HG03097 (cell line): ENCODE measurements around the gene RAB20.
"Not testable (repeated sequence)": the region's sequence is repeated elsewhere in the genome, so short reads cannot be mapped to it uniquely, and the experiment has no call there.

Source experiments
- ATAC-seq: cut with Tn5 transposase; IDR thresholded peaks from one replicate; pipeline ENCODE4 v1.9.1; 2021; ENCODE audit not compliant: unreplicated experiment, low FRiP score

Gene RAB20

GRCh38 chr13:110532258-110532657, 29.3 kb downstream of the RAB20 start:
- not testable (repeated sequence) for ATAC-seq

DNA sequence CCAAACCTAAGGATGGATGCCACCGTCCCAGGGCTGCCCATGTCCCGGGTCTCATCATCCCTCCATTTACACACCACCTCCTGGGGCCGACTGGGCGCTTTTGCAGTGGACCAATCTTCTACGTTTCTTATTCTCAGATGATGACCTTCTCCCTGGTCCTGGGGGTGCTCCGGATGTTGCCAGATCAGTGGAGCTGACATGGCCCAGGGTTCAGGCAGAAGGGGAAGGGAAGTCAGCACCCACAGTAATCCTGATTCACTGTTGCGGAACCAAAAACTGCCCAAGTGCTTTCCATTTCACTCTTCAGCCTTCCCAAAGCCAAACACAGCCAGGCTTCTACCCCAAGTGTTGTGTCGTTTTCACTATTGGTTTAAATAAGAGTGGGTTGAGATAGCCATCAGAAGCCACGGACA, 29.8 kb downstream of the RAB20 start:
- ATAC-seq, result no peak

GRCh38 chr13:110531100-110531499, 30.4 kb downstream of the RAB20 start:
- no peak for ATAC-seq

DNA sequence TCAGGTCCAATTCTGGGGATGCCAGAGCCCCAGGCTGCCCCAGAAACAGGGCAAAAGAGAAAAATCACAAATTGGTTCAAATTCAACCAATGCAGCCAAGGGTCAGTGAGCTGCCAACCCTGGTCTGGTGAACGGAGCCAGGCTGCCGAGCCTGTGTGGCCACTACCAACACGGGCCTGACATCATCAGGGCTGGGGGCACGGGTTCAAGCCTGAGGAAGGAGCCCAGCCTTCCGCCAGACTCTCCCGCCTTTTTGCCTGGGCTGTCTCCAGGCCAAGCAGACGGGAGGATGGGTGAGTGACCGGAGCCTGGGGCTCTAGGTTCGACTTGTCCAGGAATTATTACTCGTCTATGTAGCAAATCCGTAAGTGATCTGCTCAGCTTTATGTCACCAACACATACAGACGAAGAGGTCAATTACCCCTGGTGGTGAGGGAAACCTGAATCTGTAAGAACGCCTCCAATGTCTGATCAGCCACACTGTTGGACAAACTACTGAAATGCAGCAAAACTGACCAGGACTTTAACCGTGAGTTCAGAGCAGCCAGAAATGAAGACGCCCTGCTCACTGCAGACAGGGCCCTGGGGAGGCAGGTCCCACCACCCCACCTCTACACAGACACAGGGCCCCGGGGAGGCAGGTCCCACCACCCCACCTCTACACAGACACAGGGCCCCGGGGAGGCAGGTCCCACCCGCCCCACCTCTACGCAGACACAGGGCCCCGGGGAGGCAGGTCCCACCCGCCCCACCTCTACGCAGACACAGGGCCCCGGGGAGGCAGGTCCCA, 31.8 kb downstream of the RAB20 start:
- ATAC-seq, result no peak

DNA sequence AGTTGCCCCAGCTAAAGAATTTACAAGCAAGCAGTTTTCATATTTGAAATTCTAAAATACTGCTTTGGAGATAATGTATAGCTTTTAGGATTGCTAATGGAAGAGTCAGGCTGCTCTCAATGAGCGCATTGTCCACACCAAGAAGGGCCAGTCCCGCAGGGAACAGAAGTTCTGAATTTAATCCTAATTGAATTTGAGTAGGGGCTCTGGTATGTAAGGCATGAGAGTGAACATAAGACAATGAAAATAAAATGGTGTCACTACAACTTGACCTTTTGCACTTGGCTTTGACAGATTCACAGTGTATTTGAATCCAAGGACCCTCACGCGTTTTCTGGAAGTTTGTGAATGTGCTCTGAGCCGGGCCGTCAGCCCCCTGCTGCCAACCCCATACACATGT, 32.6 kb downstream of the RAB20 start:
- ATAC-seq, result no peak

DNA sequence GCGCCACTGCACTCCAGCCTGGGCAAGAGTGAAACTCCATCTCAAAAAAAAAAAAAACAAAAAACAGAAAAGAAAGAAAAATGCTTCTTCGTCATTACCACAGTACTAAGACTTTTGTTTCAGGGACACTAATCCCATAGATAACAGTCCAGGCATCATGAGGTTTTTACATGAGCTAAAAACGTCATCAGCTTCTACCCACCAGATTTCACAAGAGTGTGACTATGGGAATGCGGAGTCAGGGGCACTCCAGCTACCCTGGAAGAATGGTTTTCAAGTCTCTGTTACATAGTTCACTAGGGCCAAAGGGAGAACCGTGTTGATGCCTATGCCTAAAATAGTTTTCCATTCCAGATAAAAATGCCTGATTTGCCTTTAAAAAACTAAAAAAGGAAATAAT, 33.2 kb downstream of the RAB20 start:
- ATAC-seq, result no peak

DNA sequence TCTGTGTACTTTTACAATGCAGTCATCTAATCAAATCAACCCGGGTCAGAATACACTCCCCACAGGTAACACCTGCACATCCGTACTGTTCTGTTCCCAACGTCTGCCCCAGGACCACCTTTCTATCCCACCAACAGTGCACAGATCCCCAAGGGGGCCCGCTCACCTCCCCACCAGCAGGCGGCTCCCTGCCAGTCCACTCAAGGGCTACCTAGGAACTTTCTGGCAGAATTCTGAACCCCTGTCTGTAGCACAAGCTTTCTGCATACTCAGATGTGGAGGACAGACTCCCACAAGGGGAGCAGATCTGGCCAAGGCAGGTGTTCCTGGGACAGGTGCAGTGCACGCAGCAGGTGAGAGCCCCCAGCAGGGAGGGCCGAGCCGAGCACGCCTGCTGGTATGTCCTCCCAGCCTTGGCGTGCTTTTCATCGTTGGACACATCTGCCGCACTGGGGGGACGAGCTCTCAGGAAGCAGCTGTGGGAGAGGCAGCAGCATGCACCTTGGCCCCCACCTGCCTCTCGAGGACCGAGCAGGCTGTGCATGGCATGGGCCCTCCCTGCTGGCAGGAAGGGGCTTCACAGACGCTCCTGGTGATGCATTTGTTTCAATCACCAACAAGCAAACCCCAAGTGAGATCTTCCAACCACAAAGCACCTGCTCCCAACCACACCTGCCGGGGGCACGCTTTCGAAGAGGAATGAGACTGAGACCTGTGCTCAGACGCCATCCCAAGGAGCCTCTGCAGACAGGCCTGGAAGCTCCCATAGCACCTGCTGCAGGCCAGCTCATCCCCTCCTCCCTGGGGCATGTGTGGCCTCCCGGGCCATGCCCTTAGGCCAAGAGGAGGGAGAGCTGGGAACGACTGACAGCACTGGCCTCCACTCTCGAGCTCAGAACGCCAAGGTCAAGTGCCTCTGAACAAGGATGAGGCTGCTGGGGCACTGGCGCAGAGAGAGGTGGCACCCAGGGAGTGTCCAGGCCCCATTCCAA, 35.9 kb downstream of the RAB20 start:
- ATAC-seq, result peak; percentile 90

DNA sequence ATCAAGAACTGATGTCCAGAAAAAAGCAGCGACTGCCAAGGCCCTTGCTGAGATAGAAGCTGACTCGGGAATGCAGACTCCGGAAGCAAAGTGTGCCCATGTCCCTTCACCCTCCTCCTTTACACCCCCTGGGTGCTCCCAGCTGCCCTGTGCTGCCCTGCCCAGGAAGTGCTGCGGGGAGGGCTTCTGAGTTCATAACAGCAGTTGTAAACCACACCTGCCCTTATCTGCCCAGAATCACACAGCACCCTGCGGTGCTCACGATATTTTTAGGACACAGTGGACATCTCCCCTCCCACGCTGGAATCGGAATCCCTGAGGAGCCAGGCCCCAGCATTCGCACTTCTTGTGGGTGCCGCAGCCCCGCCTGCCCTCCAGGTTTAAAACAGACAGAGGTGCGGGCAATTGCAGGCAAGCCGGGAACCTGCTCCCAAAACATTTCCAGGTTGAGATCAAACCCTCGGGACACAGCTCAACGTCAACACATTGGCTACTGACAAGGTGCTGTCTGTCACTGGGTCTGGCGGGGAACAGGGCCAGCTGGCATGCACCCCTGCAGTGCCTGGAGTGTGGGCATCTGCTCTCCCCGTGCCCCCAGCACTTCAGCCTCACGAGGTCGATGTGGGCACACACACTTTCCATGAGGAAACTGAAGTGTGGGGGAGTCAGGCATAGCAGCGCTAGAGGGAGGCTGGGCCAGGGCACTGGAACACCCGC, 36.8 kb downstream of the RAB20 start:
- no peak for ATAC-seq

GRCh38 chr13:110523838-110524540, 37.5 kb downstream of the RAB20 start:
- ATAC-seq, result no peak

GRCh38 chr13:110523180-110523579, 38.3 kb downstream of the RAB20 start:
- no peak for ATAC-seq

- ATAC-seq, result no peak
Measured at GRCh38 chr13:110522721-110523120, 38.8 kb downstream of the RAB20 start.

DNA sequence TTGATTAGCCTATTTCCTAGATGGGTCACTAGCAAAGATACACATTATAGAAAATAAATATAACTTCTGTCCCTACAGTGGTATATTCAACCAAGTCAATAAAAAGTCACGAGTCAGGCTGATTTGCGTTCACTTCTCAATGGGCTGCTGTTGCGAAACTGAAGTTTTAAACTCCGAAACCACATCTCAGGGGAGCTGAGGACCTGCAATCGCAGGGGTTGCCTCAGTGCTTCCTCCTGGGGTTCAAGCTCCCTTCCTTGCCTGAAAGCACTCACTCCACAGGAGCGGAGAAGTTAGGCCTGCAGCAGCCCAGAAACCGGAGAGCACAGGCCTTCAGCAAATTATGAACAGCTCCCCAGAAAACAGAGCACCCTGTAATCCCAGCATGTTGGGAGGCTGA, 39.6 kb downstream of the RAB20 start:
- ATAC-seq, result no peak

- no peak for ATAC-seq
Measured at GRCh38 chr13:110521296-110521680, 40.2 kb downstream of the RAB20 start.

GRCh38 chr13:110520431-110521295, 40.9 kb downstream of the RAB20 start:
- no peak for ATAC-seq

DNA sequence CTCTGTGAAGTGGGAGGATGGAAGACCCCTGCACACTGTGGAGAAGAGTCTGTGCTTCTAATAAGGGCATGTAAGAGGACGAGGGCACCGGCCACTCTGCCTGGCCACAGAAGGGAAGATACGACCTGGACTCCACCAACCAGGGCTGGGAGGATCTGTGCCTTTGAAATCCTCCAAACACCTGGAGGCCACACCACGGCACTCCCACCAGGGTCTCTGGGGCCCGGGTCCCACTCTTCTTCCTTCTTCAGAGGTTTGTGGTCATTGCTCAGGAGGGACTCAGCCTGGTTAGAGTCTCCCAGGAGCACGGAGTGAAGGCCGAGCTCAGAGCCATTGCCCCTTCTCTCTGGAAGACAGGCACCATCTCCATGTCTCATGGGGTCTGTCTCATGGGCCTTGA, 42.0 kb downstream of the RAB20 start:
- no peak for ATAC-seq

DNA sequence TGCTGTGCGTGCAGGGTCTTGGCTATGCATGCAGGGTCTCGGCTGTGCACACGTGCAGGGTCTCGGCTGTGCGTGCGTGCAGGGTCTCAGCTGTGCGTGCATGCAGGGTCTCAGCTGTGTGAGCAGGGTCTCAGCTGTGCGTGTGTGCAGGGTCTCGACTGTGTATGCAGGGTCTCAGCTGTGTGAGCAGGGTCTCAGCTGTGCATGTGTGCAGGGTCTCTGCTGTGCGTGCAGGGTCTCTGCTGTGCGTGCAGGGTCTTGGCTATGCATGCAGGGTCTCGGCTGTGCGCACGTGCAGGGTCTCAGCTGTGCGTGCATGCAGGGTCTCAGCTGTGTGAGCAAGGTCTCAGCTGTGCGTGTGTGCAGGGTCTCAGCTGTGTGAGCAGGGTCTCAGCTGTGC, 42.5 kb downstream of the RAB20 start:
- no peak for ATAC-seq

- ATAC-seq, result no peak
Measured at GRCh38 chr13:110518571-110518970, 43.0 kb downstream of the RAB20 start.

- ATAC-seq, result no peak
Measured at GRCh38 chr13:110518226-110518525, 43.3 kb downstream of the RAB20 start.

DNA sequence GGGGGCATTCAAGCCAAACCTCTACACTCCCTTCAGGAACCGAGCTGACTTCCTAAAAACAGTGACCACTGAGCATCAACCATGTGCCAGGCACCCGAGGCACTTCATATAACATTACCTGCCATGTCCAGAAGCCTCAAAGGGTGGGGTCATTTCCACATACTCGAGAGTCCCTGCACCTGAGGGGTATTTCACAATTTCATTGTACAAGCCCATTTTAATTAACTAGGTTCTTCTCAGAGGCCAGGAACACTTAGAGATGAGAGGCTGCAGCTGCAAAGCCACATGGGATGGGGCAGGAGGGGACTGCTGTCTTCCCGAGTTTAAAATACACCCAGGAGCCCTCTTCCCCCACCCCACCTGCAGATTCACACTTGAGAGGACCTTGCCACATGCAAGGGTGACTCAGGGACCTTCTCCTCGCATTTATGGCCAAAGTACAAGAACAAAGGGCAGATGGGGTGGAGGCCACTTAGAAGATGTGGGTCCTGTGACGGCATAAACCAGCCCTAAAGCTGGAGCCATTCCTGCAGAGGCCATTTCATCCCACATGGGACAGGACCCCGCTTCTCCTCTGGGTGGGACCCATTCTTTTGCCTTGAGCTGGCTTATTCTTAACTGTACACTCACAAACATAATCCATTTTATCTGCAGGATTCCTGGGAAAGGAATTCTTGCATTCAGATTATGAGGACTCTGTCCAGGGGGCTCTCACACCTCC, 43.9 kb downstream of the RAB20 start:
- no peak for ATAC-seq
